NOMO-1 treated with dmso at 0.1 percent for 144 hours (cell line): ENCODE data around the gene KCNIP2.

Experiments used
- DNase-seq: peaks from one replicate; lab custom pipeline; 2025; ENCODE audit not compliant: unreplicated experiment; lab: John Stamatoyannopoulos, UW

KCNIP2 gene

DNA sequence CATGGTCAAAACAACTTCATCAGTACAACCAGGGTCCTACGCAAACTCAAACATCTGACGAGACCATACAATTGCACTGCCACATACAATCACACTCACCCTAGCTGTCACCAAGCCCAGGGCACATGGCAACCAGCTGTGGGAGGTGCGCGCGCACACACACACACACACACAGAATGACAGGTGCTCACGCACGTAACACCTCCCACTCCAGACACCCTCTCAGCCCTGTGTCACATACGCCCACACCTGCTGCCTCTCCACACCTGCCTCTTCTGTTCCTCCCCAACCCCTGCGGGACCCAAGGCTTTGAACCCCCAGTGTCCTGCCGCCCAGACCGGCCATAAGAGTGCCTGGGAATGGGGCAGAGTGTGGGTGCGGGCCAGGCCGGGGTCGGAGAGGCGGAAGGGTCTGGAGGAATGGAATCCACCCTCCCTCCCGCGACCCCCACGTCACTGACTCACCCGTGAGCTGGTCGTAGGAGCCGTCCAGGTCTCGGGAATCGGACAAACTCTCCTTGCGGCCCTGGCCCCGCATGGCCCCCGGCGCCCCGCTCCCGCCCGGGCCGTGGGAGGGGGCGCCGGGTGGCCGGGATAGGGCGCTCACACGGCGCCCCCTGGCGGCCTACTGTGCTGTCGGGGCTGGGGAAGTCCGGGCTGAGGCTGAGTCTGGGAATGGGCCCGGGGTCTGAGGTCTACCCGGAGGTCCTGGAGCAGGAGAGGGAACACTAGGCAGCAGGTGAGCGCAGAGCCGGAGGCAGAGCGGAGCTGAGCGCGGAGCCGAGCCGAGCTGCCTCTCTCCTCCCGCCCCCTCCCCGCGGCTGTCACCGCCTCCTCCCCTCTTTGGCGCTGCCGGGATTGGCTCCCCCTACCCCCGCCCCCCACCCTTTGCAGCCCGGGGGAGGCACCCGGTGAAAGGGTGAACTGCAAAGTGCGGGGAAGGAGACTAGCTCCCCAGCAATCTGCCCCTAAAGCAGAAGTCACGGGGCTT, at the start of gene KCNIP2:
KCNIP2 (minus strand) TSS at position 769 of the 990 bp plus-strand sequence; CDS start at position 537, 232 bp downstream.
- DNase-seq: peak; percentile 41

DNA sequence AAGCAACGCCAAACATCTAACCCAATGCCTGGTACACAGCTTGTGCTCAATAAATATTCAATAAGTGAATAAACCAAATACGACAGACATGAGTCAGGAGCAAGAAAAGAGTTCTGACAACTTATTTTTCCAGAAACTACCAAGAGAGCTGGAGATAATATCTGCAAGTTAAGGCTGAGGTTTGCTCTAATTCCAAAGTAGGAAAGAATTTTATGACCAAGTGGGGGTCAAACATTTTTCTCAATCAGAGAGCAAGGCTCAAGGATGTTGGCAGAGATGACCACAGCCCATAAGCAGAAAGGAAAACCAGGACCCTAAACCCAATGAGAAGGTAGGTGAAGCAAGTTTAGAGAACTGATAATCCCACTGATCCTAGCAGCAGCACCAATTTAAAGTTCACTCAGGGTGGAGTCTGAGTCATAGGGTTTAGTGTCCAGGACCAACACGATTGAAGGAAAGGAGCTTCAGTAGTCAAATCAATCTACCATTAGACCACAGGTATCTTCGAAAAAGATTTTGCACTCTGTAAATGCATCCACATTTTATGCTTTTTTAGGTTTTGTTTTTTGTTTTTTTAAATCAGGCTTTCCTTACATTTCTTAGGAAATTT, 49.3 kb upstream of the KCNIP2 start:
- no peak for DNase-seq

GRCh38 chr10:101889256-101890210, 45.9 kb upstream of the KCNIP2 start:
- peak; percentile 35 for DNase-seq

DNA sequence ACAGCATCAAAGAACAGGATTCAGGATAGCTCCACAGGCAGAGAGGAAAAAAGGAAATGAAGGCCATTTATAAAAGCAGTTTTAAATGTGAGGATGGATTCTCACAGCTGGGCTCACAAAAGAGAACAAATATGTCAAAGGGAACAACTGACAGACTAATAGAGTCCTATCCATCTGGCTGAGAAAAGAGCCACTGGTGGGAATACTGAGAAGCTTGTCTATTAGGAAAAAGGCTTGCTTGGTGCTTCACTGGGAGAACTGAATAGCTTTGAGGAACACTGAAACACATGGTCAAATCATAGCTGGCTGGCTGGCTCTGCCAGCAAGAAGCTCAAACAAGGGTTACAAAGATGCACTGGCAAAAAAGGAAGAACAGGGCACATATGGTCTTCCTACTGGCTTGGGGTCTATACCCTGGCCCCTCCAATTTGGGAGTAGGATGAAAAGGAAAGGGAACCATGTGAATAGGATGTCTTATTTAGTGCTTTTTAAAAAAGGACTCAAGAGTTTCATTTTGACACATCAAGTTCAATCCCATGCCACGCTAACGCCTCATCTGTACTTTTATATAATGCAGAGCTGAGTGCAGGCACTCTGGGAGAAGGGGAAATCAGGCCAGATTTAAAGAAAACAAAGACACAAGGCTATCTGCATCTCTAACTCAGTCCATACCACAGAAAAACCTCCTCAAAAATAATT, 44.8 kb upstream of the KCNIP2 start:
- DNase-seq: no peak

DNA sequence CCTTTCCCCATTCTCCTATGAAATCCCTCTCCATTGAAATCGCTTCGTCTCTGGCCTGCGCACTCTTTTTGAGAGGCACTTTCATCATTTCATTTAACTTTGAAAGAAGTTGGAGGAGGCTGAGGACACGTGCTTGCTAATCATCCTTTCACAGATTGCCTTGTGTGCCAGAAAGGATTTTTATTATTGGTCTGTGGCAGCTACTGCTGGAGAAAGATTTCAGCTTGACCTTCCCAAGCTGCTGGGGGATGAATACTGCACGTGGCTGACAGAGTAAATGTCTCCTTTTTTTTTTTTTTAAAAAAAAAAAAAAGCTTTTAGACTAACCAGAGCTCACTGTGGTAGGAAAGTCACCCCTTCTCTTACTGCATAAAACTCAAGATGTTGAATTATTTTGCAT, 44.2 kb upstream of the KCNIP2 start:
- no peak for DNase-seq

GRCh38 chr10:101886521-101887312, 43.1 kb upstream of the KCNIP2 start:
- no peak for DNase-seq

DNA sequence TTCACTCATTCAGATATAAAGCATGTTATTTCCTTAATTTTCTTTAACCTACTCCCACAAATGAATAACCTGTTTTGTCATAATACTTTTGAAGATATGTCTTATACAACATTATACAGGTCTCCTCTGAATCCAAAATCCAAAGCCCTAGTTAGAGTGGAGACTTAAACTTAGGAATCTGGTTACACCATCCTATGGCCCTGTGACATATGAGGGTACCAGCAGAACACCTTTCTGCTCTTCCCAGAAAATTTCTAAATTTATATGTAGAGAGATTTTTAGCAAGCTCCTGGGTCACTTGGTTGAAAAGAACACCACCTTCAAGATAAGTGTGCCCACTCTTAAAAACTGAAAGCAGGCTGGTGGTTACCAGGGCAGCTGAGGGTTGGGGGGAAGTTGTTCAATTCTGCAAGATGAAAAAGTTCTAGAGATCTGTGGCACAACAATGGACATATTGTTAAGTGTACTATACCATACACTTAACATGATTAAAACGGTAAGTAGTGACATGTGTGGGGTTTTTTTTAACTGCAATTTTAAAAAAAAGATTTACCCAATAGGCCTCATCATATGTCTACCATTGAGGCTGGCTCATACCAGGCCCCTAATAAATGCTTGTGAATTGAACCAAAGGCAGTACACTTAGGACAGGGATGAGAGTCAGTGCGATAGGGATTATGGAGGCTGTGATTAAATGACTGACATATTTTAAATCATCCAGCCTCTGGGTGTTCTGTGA, 37.6 kb upstream of the KCNIP2 start:
- no peak for DNase-seq

GRCh38 chr10:101880232-101880573, 36.6 kb upstream of the KCNIP2 start:
- DNase-seq: no peak

- DNase-seq: no peak
Measured at GRCh38 chr10:101879456-101880231, 36.0 kb upstream of the KCNIP2 start.

- no peak for DNase-seq
Measured at GRCh38 chr10:101878869-101879268, 35.3 kb upstream of the KCNIP2 start.

GRCh38 chr10:101875068-101875688, 31.6 kb upstream of the KCNIP2 start:
- DNase-seq: no peak

GRCh38 chr10:101874252-101874651, 30.7 kb upstream of the KCNIP2 start:
- no peak for DNase-seq

GRCh38 chr10:101867931-101868330, 24.3 kb upstream of the KCNIP2 start:
- DNase-seq: no peak

GRCh38 chr10:101859530-101859929, 15.9 kb upstream of the KCNIP2 start:
- no peak for DNase-seq

- DNase-seq: no peak
Measured at GRCh38 chr10:101858723-101859500, 15.3 kb upstream of the KCNIP2 start.

DNA sequence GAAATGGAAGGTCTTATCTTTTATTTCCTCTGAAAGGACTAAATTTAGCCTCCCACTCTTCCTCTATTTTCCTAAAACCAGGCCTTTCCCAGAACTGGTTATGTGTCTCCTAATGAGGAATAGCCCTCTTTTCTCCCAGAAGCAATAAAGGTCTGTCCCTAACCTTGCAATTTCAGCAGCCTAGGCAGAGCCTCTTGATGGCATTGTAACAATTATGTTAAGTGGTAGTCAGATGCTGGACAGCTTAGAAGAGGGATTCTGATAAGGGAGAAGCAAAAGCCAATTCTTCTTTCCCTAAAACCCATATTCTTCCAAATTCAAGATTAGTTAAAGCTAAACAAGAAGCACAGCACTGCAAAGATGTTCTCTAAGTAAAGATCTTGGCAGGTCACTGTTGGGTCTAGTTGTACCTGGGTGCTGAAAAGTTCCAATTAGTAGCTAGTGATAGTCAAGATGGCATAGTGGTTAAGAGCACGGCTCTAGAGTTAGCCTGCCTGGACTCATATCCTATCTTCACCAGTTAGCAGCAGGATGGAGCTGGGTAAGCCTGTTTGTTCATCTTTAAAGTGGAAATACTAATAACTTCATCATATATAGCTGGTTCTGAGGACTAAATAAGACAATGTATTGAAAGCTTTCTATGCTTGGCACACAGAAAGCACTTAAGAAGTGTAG, 14.3 kb upstream of the KCNIP2 start:
- DNase-seq: no peak

DNA sequence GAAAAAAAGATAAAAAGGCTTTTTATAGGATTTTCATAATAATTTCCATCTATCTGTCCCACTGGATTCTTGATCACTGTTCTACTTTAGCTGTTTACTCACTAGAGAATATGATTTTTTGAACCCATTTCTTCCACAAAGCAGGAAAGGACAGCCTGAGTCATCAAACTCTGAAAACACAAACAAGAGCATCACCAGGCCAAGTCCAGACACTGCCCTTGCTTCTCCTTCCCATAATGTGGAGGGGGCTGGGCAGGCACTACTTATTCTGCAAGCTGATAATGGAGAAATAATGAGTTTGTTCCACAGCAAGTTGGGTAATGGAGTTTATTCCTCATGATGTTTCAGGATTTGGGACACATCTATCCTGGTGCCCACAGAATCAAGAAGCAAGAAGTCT, 13.0 kb upstream of the KCNIP2 start:
- DNase-seq: no peak
